ENCODE results near the gene REG3A.

REG3A gene

GRCh38 chr2:79159653-79160052 is at the start of gene REG3A:
TSS of gene REG3A (minus strand) at chr2:79159753. CDS start at chr2:79159405, 348 bp downstream.
- no peak for DNase-seq

- no peak for DNase-seq
Observed at GRCh38 chr2:79200762-79201161, 41.2 kb upstream of the REG3A start.

GRCh38 chr2:79191816-79192215 is 32.3 kb upstream of the REG3A start:
- no peak for DNase-seq

- no peak for DNase-seq
Observed at GRCh38 chr2:79191081-79191480, 31.5 kb upstream of the REG3A start.

- peak; percentile 22 to 73 for DNase-seq
Observed at GRCh38 chr2:79189465-79189864, 29.9 kb upstream of the REG3A start.

- DNase-seq, result no peak
Observed at GRCh38 chr2:79181617-79182016, 22.1 kb upstream of the REG3A start.

- DNase-seq, result no peak
Observed at GRCh38 chr2:79180092-79180491, 20.5 kb upstream of the REG3A start.

- DNase-seq, result no peak
Observed at GRCh38 chr2:79179036-79179435, 19.5 kb upstream of the REG3A start.

GRCh38 chr2:79178076-79178674 is 18.6 kb upstream of the REG3A start:
- no peak for DNase-seq

GRCh38 chr2:79171348-79171958 is 11.9 kb upstream of the REG3A start:
- no peak for DNase-seq

GRCh38 chr2:79162801-79163200 is 3.2 kb upstream of the REG3A start:
- no peak for DNase-seq

- DNase-seq, result no peak
Observed at GRCh38 chr2:79162132-79162531, 2.6 kb upstream of the REG3A start.

- DNase-seq, result no peak
Observed at GRCh38 chr2:79159030-79159429, 523 bp downstream of the REG3A start.

- DNase-seq, result no peak
Observed at GRCh38 chr2:79155826-79156476, 3.6 kb downstream of the REG3A start.

- DNase-seq, result no peak
Observed at GRCh38 chr2:79139423-79139822, 20.1 kb downstream of the REG3A start.

GRCh38 chr2:79138385-79138784 is 21.2 kb downstream of the REG3A start:
- DNase-seq, result no peak

GRCh38 chr2:79131687-79132086 is 27.9 kb downstream of the REG3A start:
- no peak for DNase-seq

GRCh38 chr2:79129804-79130203 is 29.7 kb downstream of the REG3A start:
- DNase-seq, result no peak

GRCh38 chr2:79129260-79129659 is 30.3 kb downstream of the REG3A start:
- DNase-seq, result no peak

- DNase-seq, result no peak
Observed at GRCh38 chr2:79128406-79128805, 31.1 kb downstream of the REG3A start.

- no peak for DNase-seq
Observed at GRCh38 chr2:79125721-79125985, 33.9 kb downstream of the REG3A start.

- no peak for DNase-seq
Observed at GRCh38 chr2:79124907-79125720, 34.4 kb downstream of the REG3A start.

GRCh38 chr2:79122676-79123075 is 36.9 kb downstream of the REG3A start:
- DNase-seq, result no peak

- no peak for DNase-seq
Observed at GRCh38 chr2:79120194-79120713, 39.3 kb downstream of the REG3A start, which contains the start of gene REG1A. TSS of gene REG1A (plus strand) at chr2:79120488. CDS start at chr2:79120862, 374 bp downstream.
